H1 (cell line): ENCODE data around the gene SAMD14. TPM values are rescaled to one million over a fixed set of nuclear protein-coding genes. Genes with fewer than 3 reads are reported as not detected.

Experiments used
- CTCF ChIA-PET: fragments of 300-600 bp; sonication (Branson Sonifier 250); formaldehyde crosslinking; loops from one replicate; lab custom pipeline; 2021; ENCODE audit not compliant: partially characterized antibody; lab: Charles Lee
- POLR2A ChIA-PET: fragments of 300-600 bp; sonication (Branson Sonifier 250); formaldehyde crosslinking; loops from one replicate; lab custom pipeline; 2021; ENCODE audit warnings: inconsistent platforms; ENCODE audit not compliant: partially characterized antibody; lab: Charles Lee
- DNase-seq, 2 experiments: peaks; one replicate each; pipeline versions ENCODE4 v3.0.0 to v3.0.0-alpha.2; 2010 to 2022; ENCODE audit warnings: low spot score in 2 of 2, low read depth in 1 of 2, mixed read lengths in 1 of 2
- FAIRE-seq: peaks from 2 replicates; lab custom pipeline; 2011; peaks lifted over from hg19 to GRCh38; lab: Jason Lieb, UNC
- H2AFZ ChIP-seq: 2 replicates; pipeline ENCODE4 v1.8.1; 2012; ENCODE audit warnings: low read length, inconsistent platforms
- H2AK5ac ChIP-seq: 2 replicates; pipeline ENCODE4 v1.6.1; 2013; ENCODE audit warnings: low read depth, low read length
- H2BK120ac ChIP-seq: replicated peaks from 2 replicates; pipeline ENCODE3; 2013; ENCODE audit warnings: low read depth, low read length, inconsistent platforms
- H2BK12ac ChIP-seq: 2 replicates; pipeline ENCODE4 v1.6.1; 2013; ENCODE audit warnings: low read depth, low read length
- H2BK15ac ChIP-seq: 2 replicates; pipeline ENCODE4 v1.6.1; 2013; ENCODE audit warnings: low read length
- H2BK20ac ChIP-seq: 2 replicates; pipeline ENCODE4 v1.6.1; 2013; ENCODE audit warnings: low read length
- H2BK5ac ChIP-seq: 2 replicates; pipeline ENCODE4 v1.6.1; 2013; ENCODE audit warnings: low read depth, low read length
- H3K14ac ChIP-seq: 2 replicates; pipeline ENCODE4 v1.6.1; 2013; ENCODE audit warnings: inconsistent platforms; ENCODE audit not compliant: insufficient read length
- H3K18ac ChIP-seq: 2 replicates; pipeline ENCODE4 v1.6.1; 2013; ENCODE audit warnings: low read length; ENCODE audit errors: extremely low read depth
- H3K23ac ChIP-seq: 2 replicates; pipeline ENCODE4 v1.6.1; 2013; ENCODE audit warnings: inconsistent platforms; ENCODE audit not compliant: insufficient read length
- H3K23me2 ChIP-seq: 2 replicates; pipeline ENCODE4 v1.6.1; 2013; ENCODE audit warnings: low read depth, low read length
- H3K27ac ChIP-seq: 2 replicates; pipeline ENCODE4 v1.6.1; 2011; ENCODE audit warnings: low read depth, low read length, inconsistent platforms
- H3K27me3 ChIP-seq, 4 experiments: replicated peaks in 1 of 4; 1 replicate in 1 of 4; 2 replicates in 3 of 4; pipeline versions ENCODE4 v1.6.1 to v1.8.1; 2011 to 2013; ENCODE audit warnings: low read length in 3 of 4, mild to moderate bottlenecking in 3 of 4, inconsistent platforms in 2 of 4, mixed read lengths in 2 of 4, moderate library complexity in 1 of 4; ENCODE audit not compliant: control insufficient read depth in 3 of 4, insufficient read depth in 3 of 4; ENCODE audit errors: extremely low read depth in 1 of 4
- H3K36me3 ChIP-seq, 4 experiments: 2 replicates each; pipeline versions ENCODE4 v1.6.1 to v1.8.1; 2011 to 2013; ENCODE audit warnings: mild to moderate bottlenecking in 4 of 4, low read length in 3 of 4, moderate library complexity in 2 of 4, control low read depth in 1 of 4, inconsistent platforms in 1 of 4; ENCODE audit not compliant: insufficient read depth in 4 of 4, control insufficient read depth in 2 of 4
- H3K4ac ChIP-seq: replicated peaks from 2 replicates; pipeline ENCODE3; 2013; ENCODE audit warnings: low read length, low read depth, mixed read lengths, inconsistent platforms; ENCODE audit not compliant: insufficient read length
- H3K4me1 ChIP-seq, 4 experiments: replicated peaks in 1 of 4; 1 replicate in 1 of 4; 2 replicates in 3 of 4; pipeline versions ENCODE4 v1.6.1 to v1.8.1; 2011 to 2013; ENCODE audit warnings: low read length in 3 of 4, inconsistent platforms in 2 of 4, mixed read lengths in 1 of 4; ENCODE audit not compliant: insufficient read depth in 4 of 4, control insufficient read depth in 3 of 4
- H3K4me2 ChIP-seq, 2 experiments: 2 replicates each; pipeline versions ENCODE4 v1.6.1 to v1.8.1; 2011 to 2013; ENCODE audit warnings: low read depth in 2 of 2, low read length in 2 of 2, control low read depth in 1 of 2, inconsistent platforms in 1 of 2, mild to moderate bottlenecking in 1 of 2; ENCODE audit not compliant: insufficient read depth in 1 of 2
- H3K4me3 ChIP-seq, 4 experiments: fragments of 200-600, 300-600 bp in 1 of 4; sonication (generic), shearing (Covaris generic), sonication (Bioruptor Twin) in 1 of 4; 2 replicates each; pipeline versions ENCODE4 v1.5.1 to v1.8.1; 2011 to 2016; ENCODE audit warnings: low read length in 4 of 4, low read depth in 3 of 4, control low read depth in 2 of 4, inconsistent platforms in 2 of 4, mild to moderate bottlenecking in 2 of 4, mixed read lengths in 1 of 4, moderate library complexity in 1 of 4; ENCODE audit not compliant: insufficient read depth in 2 of 4; ENCODE audit errors: extremely low read depth in 1 of 4
- H3K56ac ChIP-seq: replicated peaks from 2 replicates; pipeline ENCODE3; 2013; ENCODE audit warnings: low read depth, mild to moderate bottlenecking, mixed read lengths, low read length, inconsistent platforms; ENCODE audit not compliant: insufficient read length
- H3K79me1 ChIP-seq: 2 replicates; pipeline ENCODE4 v1.6.1; 2013; ENCODE audit warnings: low read depth, low read length, control low read depth
- H3K79me2 ChIP-seq, 2 experiments: 2 replicates each; pipeline versions ENCODE4 v1.6.1 to v1.8.1; 2012 to 2013; ENCODE audit warnings: low read length in 2 of 2, mild to moderate bottlenecking in 2 of 2, inconsistent platforms in 1 of 2; ENCODE audit not compliant: insufficient read depth in 2 of 2, control insufficient read depth in 1 of 2
- H3K9ac ChIP-seq, 4 experiments: replicated peaks in 1 of 4; 1 replicate in 1 of 4; 2 replicates in 3 of 4; pipeline versions ENCODE4 v1.6.1 to v1.8.1; 2011 to 2013; ENCODE audit warnings: low read depth in 3 of 4, low read length in 3 of 4, control low read depth in 2 of 4, mild to moderate bottlenecking in 2 of 4, moderate library complexity in 2 of 4, inconsistent platforms in 1 of 4; ENCODE audit errors: extremely low read depth in 1 of 4
- H3K9me3 ChIP-seq, 2 experiments: 2 replicates each; pipeline versions ENCODE4 v1.6.1 to v1.8.1; 2012 to 2013; ENCODE audit warnings: mild to moderate bottlenecking in 2 of 2, moderate library complexity in 2 of 2, control low read depth in 1 of 2, inconsistent platforms in 1 of 2, low read depth in 1 of 2, low read length in 1 of 2, mixed read lengths in 1 of 2; ENCODE audit not compliant: insufficient read depth in 2 of 2
- H4K20me1 ChIP-seq, 2 experiments: replicated peaks in 1 of 2; 2 replicates each; pipeline versions ENCODE3 to v1.8.1; 2011 to 2013; ENCODE audit warnings: inconsistent platforms in 2 of 2, low read length in 2 of 2, mild to moderate bottlenecking in 1 of 2; ENCODE audit not compliant: insufficient read depth in 2 of 2, control insufficient read depth in 1 of 2
- H4K5ac ChIP-seq: 2 replicates; pipeline ENCODE4 v1.6.1; 2013; ENCODE audit warnings: low read length, low read depth, mixed read lengths, inconsistent platforms; ENCODE audit not compliant: insufficient read length
- H4K8ac ChIP-seq: 2 replicates; pipeline ENCODE4 v1.8.0; 2013; ENCODE audit warnings: mild to moderate bottlenecking, moderate library complexity, low read length, inconsistent platforms; ENCODE audit not compliant: insufficient read depth; ENCODE audit errors: extremely low read depth
- H4K91ac ChIP-seq: replicated peaks from 2 replicates; pipeline ENCODE3; 2013; ENCODE audit warnings: low read length, mixed read lengths, inconsistent platforms; ENCODE audit not compliant: insufficient read length
- CHD2 ChIP-seq: IDR thresholded peaks from 2 replicates; pipeline ENCODE4 v1.6.1; 2012; ENCODE audit warnings: low read length, improper control_type of control experiment
- WGBS, 2 experiments: shearing (Covaris generic) in 1 of 2; methylation state at CpG; one replicate each; pipeline versions ENCODE4 v1.1.6 to v1.1.7; 2013 to 2015; ENCODE audit warnings: low lambda C conversion rate in 2 of 2, mixed read lengths in 2 of 2, inconsistent platforms in 1 of 2, low coverage in 1 of 2, missing lambda C conversion rate in 1 of 2; ENCODE audit not compliant: insufficient replicate concordance in 2 of 2, insufficient coverage in 1 of 2, insufficient read length in 1 of 2; ENCODE audit errors: extremely low coverage in 1 of 2, missing lambda C conversion rate in 1 of 2; 5-methylcytosine and 5-hydroxymethylcytosine counted together
- polyA plus RNA-seq, 7 experiments: library from polyadenylated mRNA; depleted of rRNA in 3 of 7; stranded (reverse) in 5 of 7; unstranded in 2 of 7; fragments of >200 nt in 5 of 7; fragments of 200-250 nt in 2 of 7; gene quantifications; 1 replicate in 5 of 7; 2 replicates in 1 of 7; 4 replicates in 1 of 7; pipeline versions ENCODE4 v1.2.1 to v1.2.3, GENCODE V29; 2011 to 2013; ENCODE audit warnings: missing spikeins in 2 of 7, mixed read lengths in 2 of 7
- total RNA-seq: library from RNA; stranded (reverse); fragmentation: NEBNext Ultra II Directional; extraction: Animal tissue kit (Norgen Biotek cat#: 25700); gene quantifications from 2 replicates; pipeline ENCODE4 v1.2.1, GENCODE V29; 2021

Gene SAMD14
- total and polyA plus RNA-seq, 2 of the 8 experiments (the other 6 are each of a cell fraction or from before 2014, with no cell fraction given) = 5.7 to 5.8 TPM

- Histone ChIP-seq H2BK120ac (no peak overlapping the region), H2AFZ (no peak overlapping the region), H3K79me1 (no peaks in the 10 kb centered on the region), H3K9ac (no peak overlapping the region), H3K18ac (no peak overlapping the region), H4K8ac (no peak overlapping the region), H3K14ac (no peak overlapping the region), H2AK5ac (peak overlapping the region; percentile 48; the same call in 1 of the 2 replicates), H2BK5ac (no peak overlapping the region), H3K36me3 (no peaks in the 10 kb centered on the region; a peak in 1 of 8 replicates), H3K9me3 (no peaks in the 10 kb centered on the region), H2BK15ac (no peak overlapping the region), H3K4me2 (no peak overlapping the region), H3K4me3 (no peak overlapping the region), H3K4ac (no peak overlapping the region), H3K79me2 (no peaks in the 10 kb centered on the region), H4K91ac (no peak overlapping the region), H3K27me3 (peaks cover 0 to 14% (median 12%) of the 10 kb centered on the region in 4 experiments; a peak in 5 of 7 replicates), H4K5ac (no peak overlapping the region), H3K23me2 (peaks cover 2% of the 10 kb centered on the region; the same call in 1 of the 2 replicates), H3K23ac (no peak overlapping the region), H3K56ac (no peak overlapping the region), H2BK12ac (0 out of 2 replicates have a peak overlapping the region, but pooled peaks have one; percentile 50), H3K4me1 (peaks cover 6 to 14% (median 11%) of the 10 kb centered on the region in 4 experiments), H2BK20ac (no peak overlapping the region), H4K20me1 (no peaks in the 10 kb centered on the region), H3K27ac (no peak overlapping the region; the same call in 1 of the 2 replicates)
- 85% methylated on average over 4 of the region's 4 CpGs; no CpG with 5 or more reads in 1 of the 2 experiments for WGBS, 2 experiments
- DNase-seq (no peak), FAIRE-seq (no peak)
- TF ChIP-seq CHD2 = no peak
- ChIA-PET POLR2A (interaction anchor here (0.9 to 1.6 kb wide), 8 partner anchors 9 to 169 kb away, joined by 3 to 6 read pairs (median 4); no protein-coding TSS in a partner anchor), CTCF (interaction anchor here (0.5 to 23.0 kb wide), 26 partner anchors 10 to 399 kb away, joined by 3 to 412 read pairs (median 5); partner anchors contain the start of genes COL1A1, PDK2, PPP1R9B and SGCA)
Measured at GRCh38 chr17:50114401-50114800, 15.6 kb downstream of the SAMD14 start.
